Measurements from ENCODE around the gene CCDC160.

The CCDC160 gene

GRCh38 chrX:134294548-134294947 lies 57.6 kb downstream of the CCDC160 start:
- DNase-seq (ENCODE audit: low read depth in 2 of 3, low spot score in 1 of 3): no peak
